GM12878 (cell line): Measurements from ENCODE around the gene THSD4. TPM values are rescaled to one million over a fixed set of nuclear protein-coding genes. Genes with fewer than 3 reads are reported as not detected.

ENCODE experiments used
- ATAC-seq: fragments of 200-7000 bp; cut with Tn5 transposase; 3 replicates; pipeline ENCODE4 v1.9.1; 2020; ENCODE audit warnings: mild to moderate bottlenecking, moderate library complexity
- BruUV-seq: library from RNA; stranded (reverse); fragments of 400-500 nt; replicated peaks from 2 replicates; lab custom pipeline; 2021; lab: Mats Ljungman, UMichigan
- CTCF ChIA-PET: fragments of 300-600 bp; sonication (Branson Sonifier 250); formaldehyde crosslinking; extraction: SDS; loops from one replicate; lab custom pipeline; 2021; ENCODE audit warnings: inconsistent platforms; lab: Yijun Ruan, JAX
- POLR2A ChIA-PET: fragments of 350-600 bp; formaldehyde crosslinking; extraction: SDS; loops from one replicate; lab custom pipeline; 2021; ENCODE audit warnings: inconsistent platforms; lab: Charles Lee
- RAD21 ChIA-PET: fragments of 300-600 bp; sonication (Branson Sonifier 250); formaldehyde crosslinking; loops from one replicate; lab custom pipeline; 2023; ENCODE audit warnings: antibody characterized with exemption; ENCODE audit not compliant: unreplicated experiment; lab: Charles Lee
- SMC1A ChIA-PET: fragments of 300-600 bp; sonication (Branson Sonifier 250); formaldehyde crosslinking; loops from one replicate; lab custom pipeline; 2023; ENCODE audit not compliant: unreplicated experiment, uncharacterized antibody; lab: Charles Lee
- DNase-seq: peaks from one replicate; pipeline ENCODE4 v3.0.0-alpha.2; 2011; ENCODE audit warnings: low read depth, low spot score
- FAIRE-seq: peaks from 3 replicates; lab custom pipeline; 2011; peaks lifted over from hg19 to GRCh38; lab: Jason Lieb, UNC
- H2AFZ ChIP-seq: 2 replicates; pipeline ENCODE4 v1.6.0; 2011; ENCODE audit warnings: low read depth, low read length, control low read depth; ENCODE audit not compliant: control insufficient read depth
- H3K27ac ChIP-seq: 2 replicates; pipeline ENCODE4 v1.5.1; 2011; ENCODE audit warnings: control low read depth; ENCODE audit not compliant: control insufficient read depth, insufficient read depth
- H3K27me3 ChIP-seq, 2 experiments: replicated peaks in 1 of 2; 2 replicates each; pipeline versions ENCODE4 v1.6.0 to v1.6.1; 2011; ENCODE audit warnings: low read length in 1 of 2; ENCODE audit not compliant: control insufficient read depth in 2 of 2, insufficient read depth in 2 of 2
- H3K36me3 ChIP-seq, 2 experiments: 2 replicates each; pipeline ENCODE4 v1.5.1; 2011; ENCODE audit warnings: low read length in 1 of 2; ENCODE audit not compliant: control insufficient read depth in 2 of 2, insufficient read depth in 2 of 2
- H3K4me1 ChIP-seq: 2 replicates; pipeline ENCODE4 v1.6.1; 2011; ENCODE audit warnings: mild to moderate bottlenecking, low read length, moderate library complexity, mixed read lengths; ENCODE audit not compliant: control insufficient read depth, insufficient read depth
- H3K4me2 ChIP-seq: 2 replicates; pipeline ENCODE4 v1.6.0; 2011; ENCODE audit warnings: control low read depth; ENCODE audit not compliant: control insufficient read depth, insufficient read depth
- H3K4me3 ChIP-seq: fragments of 200-600 bp; sonication (generic); 2 replicates; pipeline ENCODE4 v1.5.1; 2016
- H3K79me2 ChIP-seq: 2 replicates; pipeline ENCODE4 v1.6.0; 2011; ENCODE audit warnings: low read length; ENCODE audit not compliant: control insufficient read depth, insufficient read depth
- H3K9ac ChIP-seq: 2 replicates; pipeline ENCODE4 v1.8.0; 2011; ENCODE audit warnings: low read length, control low read depth, mixed read lengths; ENCODE audit not compliant: control insufficient read depth, insufficient read depth
- H3K9me3 ChIP-seq: replicated peaks from 3 replicates; pipeline ENCODE4 v1.5.1; 2011; ENCODE audit warnings: mild to moderate bottlenecking, low read length; ENCODE audit not compliant: control insufficient read depth, insufficient read depth
- H4K20me1 ChIP-seq: 2 replicates; pipeline ENCODE4 v1.6.0; 2011; ENCODE audit not compliant: control insufficient read depth, insufficient read depth
- BCL3 ChIP-seq: IDR thresholded peaks from 2 replicates; pipeline ENCODE4 v1.6.1; 2011; ENCODE audit warnings: borderline replicate concordance, low read depth, mild to moderate bottlenecking, moderate library complexity, low read length; ENCODE audit not compliant: insufficient read depth, poor library complexity, severe bottlenecking
- BRCA1 ChIP-seq: IDR thresholded peaks from 2 replicates; pipeline ENCODE4 v1.6.1; 2011; ENCODE audit warnings: low read depth, low read length, improper control_type of control experiment
- CBFB ChIP-seq: IDR thresholded peaks from 2 replicates; pipeline ENCODE4 v1.6.1; 2016; ENCODE audit warnings: antibody characterized with exemption, low read depth
- CEBPB ChIP-seq, 2 experiments: fragments of 150-350 bp in 1 of 2; IDR thresholded peaks; 2 replicates each; pipeline ENCODE4 v1.6.1; 2012 to 2014; ENCODE audit warnings: low read depth in 2 of 2, low read length in 2 of 2, borderline replicate concordance in 1 of 2, inconsistent platforms in 1 of 2
- CHD4 ChIP-seq: fragments of 200-600 bp; sonication (generic); IDR thresholded peaks from 2 replicates; pipeline ENCODE4 v1.6.1; 2016; ENCODE audit warnings: mild to moderate bottlenecking
- DPF2 ChIP-seq: fragments of 450-650 bp; IDR thresholded peaks from 2 replicates; pipeline ENCODE4 v1.6.1; 2017; ENCODE audit warnings: mild to moderate bottlenecking
- ELK1 ChIP-seq: IDR thresholded peaks from 2 replicates; pipeline ENCODE4 v1.6.1; 2012; ENCODE audit warnings: low read depth, low read length, improper control_type of control experiment
- MLLT1 ChIP-seq: fragments of 450-650 bp; IDR thresholded peaks from 2 replicates; pipeline ENCODE4 v1.6.1; 2016; ENCODE audit warnings: mild to moderate bottlenecking
- MTA3 ChIP-seq: IDR thresholded peaks from 2 replicates; pipeline ENCODE4 v1.6.1; 2012; ENCODE audit warnings: low read length, inconsistent platforms, borderline replicate concordance
- SMC3 ChIP-seq: IDR thresholded peaks from 2 replicates; pipeline ENCODE4 v1.6.1; 2011; ENCODE audit warnings: low read length, improper control_type of control experiment, borderline replicate concordance
- STAT3 ChIP-seq: IDR thresholded peaks from 2 replicates; pipeline ENCODE4 v1.6.1; 2011; ENCODE audit warnings: low read depth, low read length, improper control_type of control experiment
- SUZ12 ChIP-seq: fragments of 200-600 bp; sonication (generic); IDR thresholded peaks from one replicate; pipeline ENCODE4 v1.6.1; 2018; ENCODE audit warnings: antibody characterized with exemption, mild to moderate bottlenecking; ENCODE audit not compliant: unreplicated experiment
- TCF12 ChIP-seq: IDR thresholded peaks from 2 replicates; pipeline ENCODE4 v1.6.1; 2011; ENCODE audit warnings: low read depth, mild to moderate bottlenecking, low read length
- USF1 ChIP-seq: IDR thresholded peaks from 2 replicates; pipeline ENCODE4 v1.6.1; 2011; ENCODE audit warnings: borderline replicate concordance, low read depth, mild to moderate bottlenecking, moderate library complexity, mixed read lengths, low read length; ENCODE audit not compliant: insufficient read depth; ENCODE audit errors: extremely low read length
- ZZZ3 ChIP-seq: IDR thresholded peaks from 2 replicates; pipeline ENCODE4 v1.6.1; 2011; ENCODE audit warnings: low read depth; ENCODE audit not compliant: control insufficient read depth, insufficient read length
- WGBS: methylation state at CpG from one replicate; pipeline ENCODE4 v1.1.6; 2016; ENCODE audit warnings: low lambda C conversion rate; ENCODE audit not compliant: insufficient replicate concordance, insufficient coverage; ENCODE audit errors: missing lambda C conversion rate; 5-methylcytosine and 5-hydroxymethylcytosine counted together
- in situ Hi-C: fragments of 300-500 bp; cut with MboI; formaldehyde crosslinking; loops from 9 replicates; pipeline ENCODE4 v1.14.3; 2018; ENCODE audit warnings: mixed read lengths
- intact Hi-C: fragments of 100-400 bp; cut with micrococcal nuclease; formaldehyde crosslinking; loops from one replicate; pipeline ENCODE4 v1.14.2; 2022; ENCODE audit not compliant: unreplicated experiment
- polyA plus RNA-seq, 11 experiments: library from polyadenylated mRNA; depleted of rRNA in 4 of 11; unstranded in 6 of 11; stranded (reverse) in 5 of 11; fragments of >200 nt; fragmentation: Nextera tagmentation in 4 of 11; fragmentation: Illumina TruSeq in 1 of 11; extraction: Ambion mirVana in 4 of 11; extraction: Trizol in 1 of 11; gene quantifications; 1 replicate in 1 of 11; 2 replicates in 10 of 11; pipeline versions ENCODE4 v1.2.1 to v1.2.3, GENCODE V29; 2011 to 2016; ENCODE audit warnings: inconsistent platforms in 2 of 11, missing spikeins in 2 of 11, low read depth in 1 of 11
- total RNA-seq, 4 experiments: library from RNA; depleted of rRNA in 3 of 4; stranded (reverse); fragments of >200 nt in 3 of 4; fragmentation: Illumina TruSeq in 1 of 4; extraction: Trizol in 1 of 4; gene quantifications; 2 replicates each; pipeline versions ENCODE4 v1.2.1 to v1.2.3, GENCODE V29; 2013 to 2021

The THSD4 gene
- total and polyA plus RNA-seq, 10 of the 15 experiments (the other 5 are each of a cell fraction or from before 2014, with no cell fraction given): 0.04 to 0.13 (median 0.05) TPM; not detected in 7

GRCh38 chr15:71091601-71092000 lies 23.7 kb upstream of the THSD4 start:
- in situ Hi-C loops: no loop called here

More at GRCh38 chr15:71091601-71092000, 23.7 kb upstream of the THSD4 start:
- no TSS peak for BruUV-seq
- ChIA-PET POLR2A (no interaction called here), RAD21 (no interaction called here), CTCF (no interaction called here), SMC1A (no interaction called here)
- 0% methylated on average over 1 of the region's 1 CpG for WGBS
- Histone ChIP-seq H3K9me3 (no peaks in the 10 kb centered on the region; the same call in 2 of the 3 replicates), H3K36me3 (no peaks in the 10 kb centered on the region), H3K27me3 (no peaks in the 10 kb centered on the region), H4K20me1 (no peaks in the 10 kb centered on the region), H3K27ac (no peak overlapping the region), H3K4me3 (no peak overlapping the region), H2AFZ (no peak overlapping the region), H3K4me2 (no peak overlapping the region), H3K79me2 (no peaks in the 10 kb centered on the region), H3K4me1 (no peaks in the 10 kb centered on the region)
- ATAC-seq (no peak), DNase-seq (no peak), FAIRE-seq (no peak)
- intact Hi-C loops: no loop called here
- no peak for TF ChIP-seq SMC3
- TF ChIP-seq STAT3: no peak
- no peak for TF ChIP-seq MTA3
- no peak for TF ChIP-seq USF1
- no peak for TF ChIP-seq DPF2
- no peak for TF ChIP-seq SUZ12
- no peak for TF ChIP-seq CBFB
- TF ChIP-seq CEBPB (IDR thresholded peaks at IDR 0.05; ENCODE audit: borderline replicate concordance in 1 of 2, low read depth in 2 of 2, low read length in 2 of 2): no peak
- no peak for TF ChIP-seq BCL3
- TF ChIP-seq CHD4: no peak
- TF ChIP-seq TCF12: no peak
- TF ChIP-seq ELK1: no peak
- TF ChIP-seq ZZZ3: no peak
- no peak for TF ChIP-seq BRCA1
- no peak for TF ChIP-seq MLLT1
- TF ChIP-seq, all 136 proteins: peak for 0
- no peak overlapping the region for H3K9ac ChIP-seq
